ENCODE data around the gene OTOG.

The OTOG gene

DNA sequence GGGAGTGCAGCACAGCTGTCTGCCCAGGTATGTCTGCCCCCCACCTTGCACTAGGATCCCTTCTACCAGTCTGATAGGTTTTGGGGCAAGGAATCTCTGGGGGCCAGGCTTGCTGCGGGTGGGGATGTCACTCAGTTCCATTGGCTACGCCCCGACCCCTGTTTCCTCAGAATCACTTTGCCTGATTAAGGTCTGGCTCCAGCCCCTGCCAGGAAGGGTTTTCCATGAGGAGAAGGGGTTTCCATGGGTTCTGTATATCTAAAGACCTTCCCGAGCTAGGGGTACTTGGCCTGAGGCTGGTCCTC lies 14.0 kb downstream of the OTOG start:
- FAIRE-seq: no peak

DNA sequence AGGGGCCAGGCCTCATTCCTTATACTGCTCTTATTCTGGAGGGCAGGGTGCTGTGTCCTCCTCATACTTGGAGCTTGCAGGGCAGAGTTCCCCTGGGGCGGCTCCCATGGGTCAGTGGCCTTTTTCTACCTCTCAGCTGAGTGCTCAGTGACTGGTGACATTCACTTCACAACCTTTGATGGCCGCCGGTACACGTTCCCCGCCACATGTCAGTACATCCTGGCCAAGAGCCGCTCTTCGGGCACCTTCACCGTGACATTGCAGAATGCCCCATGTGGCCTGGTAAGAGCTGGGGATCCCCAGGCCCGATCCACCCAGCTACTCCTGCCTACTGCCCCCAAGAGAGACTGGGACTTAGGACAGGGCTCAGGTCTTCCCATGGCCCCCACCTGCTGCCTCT lies 14.5 kb downstream of the OTOG start:
- no peak for FAIRE-seq

DNA sequence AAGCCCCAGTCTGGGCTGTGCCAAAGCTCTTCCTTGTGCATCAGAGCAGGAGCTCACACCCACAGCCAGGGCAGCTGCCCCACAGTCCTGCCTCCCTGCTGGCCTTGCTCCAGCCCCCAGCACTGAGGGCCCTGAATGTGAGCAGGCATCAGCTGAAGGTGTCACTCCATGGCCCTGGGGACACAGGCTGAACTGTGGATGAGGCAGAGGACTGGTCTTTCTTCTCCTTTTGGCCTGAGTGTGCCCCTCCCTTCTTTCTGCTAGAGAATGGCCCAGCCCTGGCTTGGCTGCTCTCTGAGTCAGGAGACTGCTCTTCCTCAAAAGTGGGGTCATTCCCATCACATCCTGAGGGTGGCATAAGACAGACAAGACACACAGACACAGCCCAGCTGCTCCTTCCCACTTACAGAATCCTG lies 16.2 kb downstream of the OTOG start:
- FAIRE-seq: no peak

DNA sequence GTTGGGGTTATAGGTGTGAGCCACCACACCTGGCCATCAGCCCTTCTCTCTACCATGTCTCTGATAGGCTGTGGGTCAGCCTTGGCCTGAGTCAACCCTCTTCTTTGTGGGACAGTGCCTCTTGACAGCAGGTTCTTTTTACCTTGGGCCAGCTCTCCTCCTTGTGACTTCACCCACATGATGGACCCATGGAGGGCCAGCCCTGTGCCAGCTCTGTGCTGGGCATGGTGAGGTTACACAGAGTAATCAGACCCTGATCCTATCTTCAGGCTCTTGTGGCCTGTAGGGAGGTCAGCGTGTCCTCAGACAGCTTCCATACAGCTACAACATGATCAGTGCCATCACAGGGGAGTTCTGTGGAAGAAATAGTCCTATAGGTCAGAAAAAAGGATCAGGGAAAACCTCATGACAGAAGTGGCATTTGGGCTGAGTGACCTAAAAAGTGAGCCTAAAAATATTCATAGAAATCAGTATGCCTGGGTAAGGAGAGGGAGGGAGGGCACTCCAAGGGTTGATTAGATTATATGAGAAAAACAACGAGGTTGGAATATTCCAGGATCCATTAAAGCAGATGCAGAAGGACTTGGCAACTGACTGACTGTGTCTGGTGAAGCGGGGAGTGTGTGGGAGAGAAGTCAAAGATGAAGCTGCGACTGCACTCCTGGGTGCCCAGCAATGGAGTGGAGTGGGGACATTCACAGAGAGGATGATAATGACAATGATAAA lies 17.1 kb downstream of the OTOG start:
- no peak for FAIRE-seq

DNA sequence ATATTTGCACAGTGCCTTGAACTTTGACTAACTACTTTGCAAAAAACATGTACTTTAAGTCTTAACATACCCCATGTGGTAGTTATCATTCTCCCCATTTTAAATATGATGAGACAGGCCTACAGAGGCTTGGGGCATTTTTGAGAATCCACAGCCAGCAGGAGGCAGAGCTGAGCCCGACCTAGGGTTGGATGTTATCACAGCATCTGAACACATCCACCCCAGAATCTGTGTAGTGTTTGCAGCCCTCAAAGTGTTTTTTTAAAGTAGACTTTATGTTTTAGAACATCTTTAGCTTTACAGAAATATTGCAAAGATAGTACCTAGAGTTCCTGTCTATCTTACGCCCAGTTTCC lies 17.6 kb downstream of the OTOG start:
- FAIRE-seq: no peak

DNA sequence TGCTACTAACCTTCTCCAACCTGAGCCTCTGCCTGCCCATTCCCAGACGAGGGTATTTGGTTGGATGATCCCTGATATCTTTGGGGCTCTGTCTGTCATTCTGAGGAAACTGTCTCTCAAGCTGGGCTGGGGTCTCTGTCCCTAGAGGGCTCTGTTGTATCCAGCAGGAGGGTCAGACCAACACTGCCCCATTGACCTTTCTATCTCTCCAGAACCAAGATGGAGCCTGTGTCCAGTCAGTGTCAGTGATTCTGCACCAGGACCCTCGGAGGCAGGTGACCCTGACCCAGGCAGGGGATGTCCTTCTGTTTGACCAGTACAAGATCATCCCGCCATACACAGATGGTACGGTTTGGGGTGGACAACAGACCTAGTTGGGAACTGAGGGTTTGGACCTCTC lies 21.9 kb downstream of the OTOG start:
- no peak for FAIRE-seq

DNA sequence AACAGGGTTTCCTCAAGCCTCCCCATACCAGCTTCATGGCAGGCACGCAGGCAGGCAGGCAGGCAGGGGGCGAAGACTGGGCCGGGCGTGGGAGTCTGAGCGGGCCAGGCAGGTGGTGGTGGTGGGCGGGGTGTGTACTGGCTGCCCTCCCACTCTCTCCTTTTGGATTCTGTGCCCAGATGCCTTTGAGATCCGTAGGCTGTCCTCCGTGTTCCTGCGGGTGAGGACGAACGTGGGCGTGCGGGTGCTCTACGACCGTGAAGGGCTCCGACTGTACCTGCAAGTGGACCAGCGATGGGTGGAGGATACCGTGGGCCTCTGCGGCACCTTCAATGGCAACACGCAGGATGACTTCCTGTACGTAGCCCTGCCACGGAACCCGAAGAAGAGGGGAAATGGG lies 23.0 kb downstream of the OTOG start:
- no peak for FAIRE-seq

DNA sequence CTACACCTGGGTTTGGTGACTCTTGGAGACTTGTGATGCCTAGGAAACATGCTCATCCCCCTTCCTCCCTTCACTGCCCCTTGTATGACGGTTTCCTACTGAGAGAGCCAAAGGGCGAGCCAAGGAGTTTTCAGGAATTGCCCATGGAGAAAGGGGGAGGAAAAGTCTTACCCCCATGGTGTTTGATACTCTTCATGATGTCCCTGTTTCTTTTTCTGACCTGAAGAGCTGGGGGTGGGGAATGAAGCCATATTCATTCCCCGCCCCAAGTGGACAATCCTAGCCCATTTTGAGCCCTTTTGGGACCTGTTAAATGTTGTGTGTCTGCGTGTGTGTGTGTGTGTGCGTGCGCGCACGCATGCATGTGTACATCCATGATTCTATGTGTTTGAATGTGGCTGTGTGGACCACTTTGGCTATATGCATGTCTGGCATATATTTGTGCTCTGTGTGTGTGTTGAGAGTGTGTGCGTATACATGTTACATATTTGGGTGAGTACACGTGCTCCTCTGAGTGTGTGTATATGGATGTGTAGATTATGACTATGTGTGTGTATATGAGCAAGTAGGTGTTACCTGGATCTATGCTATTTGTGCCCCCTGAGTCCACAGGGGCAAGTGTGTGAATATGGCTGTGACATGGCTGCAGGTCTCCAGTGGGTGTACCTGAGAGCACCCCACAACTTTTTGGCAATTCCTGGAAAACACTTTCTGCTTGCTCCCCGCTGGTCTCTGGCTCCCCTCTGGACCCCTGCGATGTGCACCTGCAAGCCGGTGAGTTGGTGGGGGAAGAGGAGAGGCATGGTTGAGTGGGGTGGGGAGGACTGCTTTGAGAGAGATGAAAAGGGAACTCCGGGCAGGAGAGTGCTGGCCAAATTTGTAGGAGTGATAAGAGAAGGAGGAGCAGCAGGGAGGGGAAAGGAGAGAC lies 24.6 kb downstream of the OTOG start:
- FAIRE-seq: no peak

DNA sequence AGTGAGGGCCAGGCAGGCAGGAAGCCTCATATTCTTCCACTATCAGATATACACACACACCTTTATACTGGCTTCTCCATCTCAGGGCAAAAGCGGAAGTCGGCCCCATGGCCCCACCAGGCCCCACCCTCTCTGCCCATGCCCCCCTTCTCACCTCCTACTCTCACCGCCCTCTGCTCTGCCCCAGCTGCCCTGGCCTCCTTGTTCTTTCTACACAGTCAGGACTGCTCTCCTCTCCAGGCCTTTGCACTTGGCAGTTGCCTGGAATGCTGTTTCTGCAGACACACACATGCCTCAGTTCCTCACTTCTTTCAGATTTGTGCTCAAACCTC lies 25.3 kb downstream of the OTOG start:
- FAIRE-seq: no peak

DNA sequence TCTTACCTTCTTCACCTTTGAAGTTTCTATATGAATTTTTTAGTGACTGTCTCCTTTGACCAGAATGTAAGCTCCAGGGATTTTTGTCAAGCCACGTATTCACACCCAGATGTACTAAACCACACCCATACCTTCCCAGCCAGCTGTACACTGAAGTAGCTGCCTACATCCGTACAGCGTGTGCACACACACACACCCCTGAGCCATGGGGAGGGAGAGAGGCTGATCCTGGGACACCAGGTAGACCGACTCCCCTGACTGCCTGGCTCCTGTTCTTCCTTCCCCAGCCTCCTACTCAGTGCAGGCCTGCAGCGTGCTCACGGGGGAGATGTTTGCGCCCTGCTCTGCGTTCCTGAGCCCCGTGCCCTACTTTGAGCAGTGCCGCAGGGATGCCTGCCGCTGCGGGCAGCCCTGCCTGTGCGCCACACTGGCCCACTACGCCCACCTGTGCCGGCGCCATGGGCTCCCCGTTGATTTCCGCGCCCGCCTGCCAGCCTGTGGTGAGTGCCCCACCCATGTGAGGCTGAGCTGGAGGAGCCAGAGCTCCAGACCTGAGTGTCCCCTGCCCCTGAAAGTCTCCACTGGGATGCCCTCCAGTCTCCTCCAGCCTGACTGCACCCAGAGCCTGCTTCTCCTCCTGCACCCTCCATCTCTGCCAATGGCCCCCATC lies 25.9 kb downstream of the OTOG start:
- no peak for FAIRE-seq

DNA sequence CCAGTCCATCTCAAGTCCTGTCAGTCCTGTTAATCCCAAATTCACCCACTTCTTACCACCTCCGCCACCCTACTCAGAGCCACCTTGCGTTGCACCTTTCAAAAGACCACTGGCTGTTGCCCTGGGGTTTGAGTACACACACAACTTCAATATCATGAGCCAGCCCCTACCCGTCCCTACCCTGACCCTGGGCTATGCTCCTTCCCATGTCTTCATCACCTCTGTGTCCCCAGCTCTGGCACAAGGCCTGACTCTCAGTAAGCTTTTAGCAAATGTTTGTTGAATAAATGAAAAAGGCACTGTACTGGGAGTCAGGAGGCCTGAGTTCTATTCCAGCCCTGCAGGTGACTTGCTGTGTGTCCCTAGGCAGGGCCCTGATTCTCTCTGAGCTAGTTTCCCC lies 26.5 kb downstream of the OTOG start:
- FAIRE-seq: no peak

DNA sequence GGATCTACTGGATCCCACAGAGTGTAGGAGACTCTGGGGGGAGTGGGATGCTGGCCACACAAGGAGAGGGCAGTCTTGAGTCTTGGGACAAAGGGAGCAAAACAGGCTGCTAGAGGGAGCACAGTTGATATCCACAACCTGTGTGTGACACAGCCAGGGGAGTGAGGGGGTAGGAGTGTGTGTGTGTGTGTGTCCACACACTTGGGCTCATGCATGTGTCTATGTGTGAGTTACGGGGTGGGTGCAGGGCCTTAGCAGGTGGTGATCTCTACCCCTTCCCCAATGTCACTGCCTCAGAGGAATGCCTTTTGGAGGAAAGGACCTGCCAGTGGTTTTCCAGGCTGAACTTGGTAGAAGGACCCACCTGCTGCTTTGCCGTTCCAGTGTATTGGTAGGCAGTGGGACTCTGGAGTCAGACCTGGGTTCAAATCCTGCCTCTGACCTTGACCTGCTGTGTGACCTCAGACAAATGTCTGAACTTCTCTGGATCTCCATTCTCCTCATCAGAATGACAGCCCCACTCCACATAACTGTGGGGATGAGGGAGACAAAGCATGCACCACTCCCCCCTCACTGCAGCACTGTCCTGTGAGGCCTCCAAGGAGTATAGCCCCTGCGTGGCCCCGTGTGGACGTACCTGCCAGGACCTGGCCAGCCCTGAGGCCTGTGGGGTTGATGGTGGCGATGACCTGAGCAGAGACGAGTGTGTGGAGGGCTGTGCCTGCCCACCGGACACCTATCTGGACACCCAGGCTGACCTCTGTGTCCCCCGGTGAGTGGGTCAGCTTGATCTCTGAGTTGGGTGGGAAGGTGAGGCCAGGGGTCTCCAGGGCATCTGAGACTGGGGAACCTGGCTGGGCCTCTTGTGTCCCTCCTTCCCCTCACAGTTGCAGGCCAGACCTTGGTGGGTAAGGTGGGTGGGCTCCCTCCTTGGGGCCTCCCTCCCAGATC lies 27.4 kb downstream of the OTOG start:
- FAIRE-seq: no peak

DNA sequence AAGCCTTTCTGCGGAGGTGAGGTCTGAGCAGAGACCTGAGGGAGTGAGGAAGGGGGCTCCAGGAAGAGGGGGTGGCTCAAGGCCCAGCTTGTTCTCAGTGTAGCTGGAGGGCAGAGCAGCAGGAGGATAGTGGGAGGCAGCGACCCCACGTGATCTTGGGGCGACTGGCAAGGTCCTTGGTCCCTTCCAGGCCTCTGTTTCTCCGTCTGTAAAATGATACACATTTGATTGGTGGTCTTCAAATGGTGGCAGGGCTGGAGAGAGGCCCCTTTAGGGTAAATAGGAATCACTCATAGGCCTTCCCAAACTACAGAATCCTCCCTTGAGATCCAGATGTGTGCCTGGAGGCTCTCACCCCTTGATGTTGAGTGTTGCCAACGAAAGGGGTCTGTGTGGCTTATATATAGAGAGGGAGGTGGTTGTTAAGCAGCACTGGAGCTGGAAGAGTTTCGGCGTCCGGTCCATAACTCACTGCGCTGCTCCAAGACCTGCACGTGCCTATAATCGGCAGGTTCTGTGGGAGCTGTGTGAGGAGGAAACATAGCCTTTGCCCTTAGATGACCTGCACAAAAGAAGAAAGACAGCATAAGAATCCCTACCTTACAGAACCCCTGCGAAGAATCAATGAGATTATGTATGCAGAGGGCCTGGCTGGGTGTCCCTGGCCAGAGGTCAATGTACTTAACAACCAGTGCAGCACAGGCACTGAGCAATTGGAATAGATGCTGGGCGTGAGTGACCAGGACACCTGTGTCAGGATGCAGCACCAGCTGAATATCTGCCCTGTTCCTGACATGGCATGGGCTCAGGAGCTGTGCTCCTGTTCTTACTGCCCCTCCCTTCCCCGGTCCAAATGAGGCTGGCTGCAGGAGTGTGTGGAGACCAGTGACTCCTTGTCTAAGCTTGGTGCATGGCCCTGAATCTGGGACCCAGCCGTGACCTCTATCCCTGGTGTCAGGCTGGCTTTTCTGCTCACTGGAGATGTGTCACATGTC lies 28.7 kb downstream of the OTOG start:
- FAIRE-seq: no peak

DNA sequence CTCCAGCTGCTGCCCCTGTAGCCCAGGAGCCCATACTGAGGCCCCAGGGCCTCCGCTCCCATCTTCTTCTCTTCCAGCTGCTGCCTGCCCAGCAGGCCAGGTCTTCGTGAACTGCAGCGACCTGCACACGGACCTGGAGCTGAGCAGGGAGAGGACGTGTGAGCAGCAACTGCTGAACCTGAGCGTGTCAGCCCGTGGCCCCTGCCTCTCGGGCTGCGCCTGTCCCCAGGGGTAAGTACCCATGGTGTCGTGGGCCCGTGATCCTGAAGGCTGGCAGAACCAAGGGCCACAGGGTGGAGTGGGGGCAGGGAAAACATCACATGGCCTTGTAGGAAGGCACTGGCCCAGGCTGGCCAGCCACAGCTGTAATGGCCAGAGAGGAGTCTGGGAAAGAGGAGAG lies 31.2 kb downstream of the OTOG start:
- no peak for FAIRE-seq

DNA sequence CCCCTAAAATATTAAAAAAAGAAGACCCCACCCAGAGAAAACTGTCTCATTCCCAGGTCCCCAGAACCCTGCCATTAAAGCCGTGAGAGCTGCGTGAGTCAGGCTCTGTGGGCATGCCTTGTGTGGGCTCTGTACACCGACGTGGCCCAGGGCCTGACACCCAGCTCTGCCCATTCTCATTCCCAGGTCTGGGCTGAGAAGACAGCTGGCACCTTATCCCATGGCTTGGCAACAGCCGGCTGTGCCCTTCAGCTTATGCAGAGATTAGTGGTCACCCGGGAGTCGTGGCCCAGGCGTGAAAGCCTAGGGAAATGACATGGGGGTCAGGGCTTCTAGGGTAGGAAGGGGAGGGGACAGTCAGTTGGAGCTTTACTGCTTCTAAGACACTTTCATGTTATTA lies 31.9 kb downstream of the OTOG start:
- no peak for FAIRE-seq

DNA sequence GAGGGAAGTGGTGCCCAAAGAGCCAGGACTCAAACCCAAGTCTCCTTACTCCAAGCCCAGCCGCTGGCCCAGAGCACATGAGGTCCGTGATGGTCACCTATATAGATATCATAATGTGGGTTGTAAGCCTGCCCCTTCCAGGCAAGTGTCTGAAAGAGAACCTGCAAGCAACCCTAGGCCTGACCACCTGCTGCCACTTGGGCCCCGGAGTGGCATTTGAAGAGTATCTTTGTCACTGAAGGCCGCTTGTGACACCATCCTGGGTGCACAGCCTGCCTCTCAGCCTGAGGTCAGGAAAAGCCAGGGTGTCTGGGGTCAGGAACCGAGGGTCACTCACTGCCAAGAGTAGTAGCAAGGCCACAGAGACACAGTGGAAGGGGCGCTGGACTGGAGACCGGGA lies 32.4 kb downstream of the OTOG start:
- no peak for FAIRE-seq

DNA sequence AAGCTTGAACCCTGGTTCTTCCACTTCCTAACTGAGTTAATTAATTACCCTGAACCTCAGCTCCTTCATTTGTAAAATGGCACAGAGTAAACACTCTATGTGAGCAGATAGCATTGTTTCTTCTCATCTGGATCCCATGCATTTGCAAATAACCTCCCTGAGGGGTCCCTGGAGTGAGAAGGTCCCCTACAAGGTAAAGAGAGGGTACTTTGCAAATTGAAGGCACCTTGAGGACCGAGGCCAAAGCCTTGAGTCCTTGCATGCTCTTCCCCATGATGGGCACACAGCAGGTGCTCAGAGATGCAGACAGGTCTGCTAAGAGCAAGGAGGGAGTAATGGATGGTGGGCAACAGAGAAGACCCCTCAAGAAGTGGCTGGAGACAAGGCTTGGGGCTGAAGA lies 33.2 kb downstream of the OTOG start:
- no peak for FAIRE-seq

DNA sequence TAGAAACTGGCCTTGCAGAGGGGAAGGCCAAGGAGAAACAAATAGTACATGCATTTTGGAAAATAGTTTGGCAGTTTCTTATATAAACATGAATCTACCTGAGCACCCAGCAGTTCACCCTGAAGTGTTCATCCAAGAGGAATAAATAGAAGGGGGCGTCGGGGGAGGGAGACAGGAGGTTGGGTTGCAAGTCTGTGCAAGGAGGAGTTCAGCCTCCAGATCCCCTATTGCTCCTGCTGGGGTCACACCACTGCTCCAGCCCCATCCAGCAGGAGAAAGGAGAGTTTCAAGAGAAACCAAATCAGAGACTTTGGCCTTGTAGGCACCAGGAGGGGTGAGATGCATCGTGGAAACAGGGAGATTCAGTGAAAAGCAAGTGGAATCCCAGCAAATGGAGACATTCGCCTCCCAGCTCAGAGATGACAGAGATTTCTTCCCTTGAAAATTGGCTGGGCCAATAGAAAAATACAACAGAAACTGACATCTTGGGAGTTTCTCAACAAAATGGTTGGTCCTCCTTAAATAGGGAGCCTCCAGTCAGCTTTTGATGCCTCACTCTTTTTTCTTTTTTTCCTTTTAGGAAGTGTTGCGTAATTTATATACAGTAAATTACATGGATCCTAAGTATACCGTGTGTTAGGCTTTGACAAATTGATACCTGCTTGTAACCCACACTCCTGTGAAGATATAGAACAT lies 34.1 kb downstream of the OTOG start:
- no peak for FAIRE-seq

DNA sequence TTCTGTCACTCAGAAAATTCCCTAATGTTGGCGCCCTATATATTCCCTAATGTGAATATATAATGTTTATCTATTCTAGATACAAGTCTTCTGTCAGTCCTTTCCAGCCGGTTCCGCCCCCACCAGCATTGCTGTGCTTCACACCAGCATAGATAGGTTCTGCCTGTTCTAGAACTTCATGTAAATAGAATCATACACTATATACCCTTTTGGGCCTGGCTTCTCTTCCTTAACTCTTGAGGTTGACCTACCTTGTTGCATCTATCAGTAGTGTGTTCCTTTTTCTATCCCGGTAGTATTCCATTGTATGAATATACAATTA lies 34.6 kb downstream of the OTOG start:
- FAIRE-seq: no peak

DNA sequence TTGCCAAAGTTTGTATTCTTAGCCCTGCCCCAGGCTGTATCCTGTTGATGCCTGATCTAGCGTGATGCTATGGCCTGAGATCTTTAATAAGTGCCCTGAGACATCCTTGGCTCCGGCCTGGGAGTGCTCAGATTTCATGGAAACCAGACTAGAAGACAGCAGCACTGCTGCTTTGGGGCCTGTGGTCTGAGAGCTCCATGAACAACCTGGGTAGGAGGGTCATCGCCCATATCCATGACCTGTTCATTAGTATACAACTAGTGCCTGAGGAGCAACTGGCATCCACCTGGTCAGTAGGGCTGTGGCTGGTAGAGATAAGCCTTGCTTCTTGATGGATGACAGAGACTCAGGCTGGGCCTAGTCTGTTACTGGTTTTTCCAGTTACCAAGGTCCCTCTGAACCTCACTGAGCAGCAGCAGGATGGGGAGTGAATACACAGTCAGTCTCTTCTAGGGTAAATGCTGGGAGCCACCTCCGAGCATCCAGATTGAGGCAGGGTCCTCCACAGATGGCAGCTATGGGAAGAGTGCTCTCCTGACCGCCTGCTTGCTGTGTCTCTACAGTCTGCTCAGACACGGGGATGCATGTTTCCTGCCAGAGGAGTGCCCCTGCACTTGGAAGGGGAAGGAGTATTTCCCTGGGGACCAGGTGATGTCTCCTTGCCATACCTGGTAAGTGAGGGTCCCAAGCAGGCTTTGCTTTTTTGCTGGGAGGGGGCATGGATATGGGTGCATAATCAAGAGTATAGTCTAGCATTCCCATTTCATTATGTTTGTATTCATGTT lies 39.0 kb downstream of the OTOG start:
- FAIRE-seq: no peak

Measured in colon (tissue), 2 donors.